Measurements from ENCODE around the gene HAPLN3. TPM values are rescaled to one million over a fixed set of nuclear protein-coding genes. Genes with fewer than 3 reads are reported as not detected.

The HAPLN3 gene
- total and polyA plus RNA-seq, 11 donors = 1.2 to 32.9 (median 3.3) TPM

- Histone ChIP-seq H3K9me3 (no peaks in the 10 kb centered on the region), H3K36me3 (peaks cover 0 to 83% (median 63%) of the 10 kb centered on the region in 9 donors), H3K4me1 (peaks cover 5 to 73% (median 44%) of the 10 kb centered on the region in 12 donors), H3K27me3 (no peaks in the 10 kb centered on the region), H3K4me3 (no peak overlapping the region), H3K27ac (no peak overlapping the region)
- ATAC-seq (no peak), DNase-seq (no peak)
- 46 to 81% (median 68%) methylated on average over 5 to 6 of the region's 6 CpGs for WGBS, 4 donors
- TF ChIP-seq, protein P1, sequence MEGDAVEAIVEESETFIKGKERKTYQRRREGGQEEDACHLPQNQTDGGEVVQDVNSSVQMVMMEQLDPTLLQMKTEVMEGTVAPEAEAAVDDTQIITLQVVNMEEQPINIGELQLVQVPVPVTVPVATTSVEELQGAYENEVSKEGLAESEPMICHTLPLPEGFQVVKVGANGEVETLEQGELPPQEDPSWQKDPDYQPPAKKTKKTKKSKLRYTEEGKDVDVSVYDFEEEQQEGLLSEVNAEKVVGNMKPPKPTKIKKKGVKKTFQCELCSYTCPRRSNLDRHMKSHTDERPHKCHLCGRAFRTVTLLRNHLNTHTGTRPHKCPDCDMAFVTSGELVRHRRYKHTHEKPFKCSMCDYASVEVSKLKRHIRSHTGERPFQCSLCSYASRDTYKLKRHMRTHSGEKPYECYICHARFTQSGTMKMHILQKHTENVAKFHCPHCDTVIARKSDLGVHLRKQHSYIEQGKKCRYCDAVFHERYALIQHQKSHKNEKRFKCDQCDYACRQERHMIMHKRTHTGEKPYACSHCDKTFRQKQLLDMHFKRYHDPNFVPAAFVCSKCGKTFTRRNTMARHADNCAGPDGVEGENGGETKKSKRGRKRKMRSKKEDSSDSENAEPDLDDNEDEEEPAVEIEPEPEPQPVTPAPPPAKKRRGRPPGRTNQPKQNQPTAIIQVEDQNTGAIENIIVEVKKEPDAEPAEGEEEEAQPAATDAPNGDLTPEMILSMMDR (IDR thresholded peaks at IDR 0.05) = no peak
- TF ChIP-seq POLR2A (IDR thresholded peaks at IDR 0.05) = no peak
- intact Hi-C loops (cut with DNase I) = loop anchor here in 4 of 10 donors (5.0 to 10.0 kb wide), 3 partner anchors 100 to 272 kb away; no protein-coding TSS in a partner anchor
Measured at GRCh38 chr15:88902221-88902835, 7.0 kb upstream of the HAPLN3 start.

- no peaks in the 10 kb centered on the region for H3K27me3 ChIP-seq
- peaks cover 5 to 74% (median 45%) of the 10 kb centered on the region in 12 donors for H3K4me1 ChIP-seq
- H3K4me3 ChIP-seq = no peak overlapping the region
- intact Hi-C loops (cut with DNase I) = loop anchor here in 4 of 10 donors (5.0 to 10.0 kb wide), 3 partner anchors 101 to 273 kb away; no protein-coding TSS in a partner anchor
- no peak for ATAC-seq
- TF ChIP-seq POLR2A (IDR thresholded peaks at IDR 0.05) = no peak
- TF ChIP-seq, protein P1 (IDR thresholded peaks at IDR 0.05) = no peak
- no peak for DNase-seq
- H3K9me3 ChIP-seq = no peaks in the 10 kb centered on the region
- H3K27ac ChIP-seq = peak overlapping the region in 1 of 12 donors; percentile 5
- 86 to 93% (median 90%) methylated on average over 15 of the region's 15 CpGs for WGBS, 4 donors
- peaks cover 0 to 78% (median 57%) of the 10 kb centered on the region in 9 donors for H3K36me3 ChIP-seq
Measured at GRCh38 chr15:88901508-88902220, 6.3 kb upstream of the HAPLN3 start.

- Histone ChIP-seq H3K36me3 (peaks cover 0 to 71% (median 50%) of the 10 kb centered on the region in 9 donors), H3K27ac (peak overlapping the region in 2 of 12 donors; percentile 39 to 47), H3K9me3 (no peaks in the 10 kb centered on the region), H3K4me3 (no peak overlapping the region), H3K4me1 (peaks cover 5 to 81% (median 46%) of the 10 kb centered on the region in 12 donors), H3K27me3 (no peaks in the 10 kb centered on the region)
- TF ChIP-seq POLR2A (IDR thresholded peaks at IDR 0.05) = no peak
- TF ChIP-seq, protein P1 (IDR thresholded peaks at IDR 0.05) = no peak
- intact Hi-C loops (cut with DNase I) = loop anchor here in 4 of 10 donors (5.0 to 10.0 kb wide), 3 partner anchors 101 to 274 kb away; no protein-coding TSS in a partner anchor
- 75 to 88% (median 83%) methylated on average over 5 of the region's 5 CpGs for WGBS, 4 donors
- ATAC-seq = no peak
- DNase-seq = no peak
Measured at GRCh38 chr15:88900982-88901418, 5.7 kb upstream of the HAPLN3 start.
